Osteoblast (primary cell): ENCODE measurements around the gene ENOX2. TPM values are rescaled to one million over a fixed set of nuclear protein-coding genes. Genes with fewer than 3 reads are reported as not detected.

Source experiments
- DNase-seq: peaks from one replicate; pipeline ENCODE4 v3.0.0; 2011; ENCODE audit warnings: low spot score, mixed read lengths; ENCODE audit not compliant: insufficient read length; ENCODE audit errors: missing footprints
- H2AFZ ChIP-seq: 2 replicates; pipeline ENCODE4 v1.6.0; 2011; ENCODE audit warnings: mild to moderate bottlenecking, low read length
- H3K27ac ChIP-seq: 2 replicates; pipeline ENCODE4 v1.5.1; 2011; ENCODE audit warnings: mild to moderate bottlenecking, low read depth, low read length, moderate library complexity
- H3K27me3 ChIP-seq: 2 replicates; pipeline ENCODE4 v1.6.0; 2012; ENCODE audit warnings: mild to moderate bottlenecking, control low read depth, inconsistent platforms, low read length, moderate library complexity; ENCODE audit not compliant: insufficient read depth
- H3K36me3 ChIP-seq: 2 replicates; pipeline ENCODE4 v1.5.1; 2011; ENCODE audit warnings: mild to moderate bottlenecking, low read length, control low read depth, moderate library complexity; ENCODE audit not compliant: insufficient read depth
- H3K4me1 ChIP-seq: 2 replicates; pipeline ENCODE4 v1.5.1; 2011; ENCODE audit warnings: mild to moderate bottlenecking, low read length, control low read depth, moderate library complexity; ENCODE audit not compliant: insufficient read depth
- H3K4me2 ChIP-seq: 2 replicates; pipeline ENCODE4 v1.6.0; 2011; ENCODE audit warnings: mild to moderate bottlenecking, low read length; ENCODE audit not compliant: insufficient read depth
- H3K4me3 ChIP-seq: fragments of 200-600 bp; sonication (generic); 3 replicates; pipeline ENCODE4 v1.5.1; 2012; ENCODE audit warnings: mild to moderate bottlenecking, low read length, inconsistent platforms; ENCODE audit not compliant: insufficient read depth
- H3K79me2 ChIP-seq: 2 replicates; pipeline ENCODE4 v1.6.0; 2012; ENCODE audit warnings: mild to moderate bottlenecking, low read length, control low read depth, inconsistent platforms; ENCODE audit not compliant: insufficient read depth
- H3K9me3 ChIP-seq: 2 replicates; pipeline ENCODE4 v1.5.1; 2011; ENCODE audit warnings: low read depth, low read length, control low read depth
- H4K20me1 ChIP-seq: 2 replicates; pipeline ENCODE4 v1.6.0; 2012; ENCODE audit warnings: mild to moderate bottlenecking, low read length, control low read depth; ENCODE audit not compliant: insufficient read depth
- CTCF ChIP-seq: IDR thresholded peaks from 2 replicates; pipeline ENCODE4 v1.5.1; 2011; ENCODE audit warnings: mild to moderate bottlenecking, low read depth, low read length, moderate library complexity; ENCODE audit errors: extremely low read depth
- total RNA-seq: library from RNA; depleted of rRNA; stranded (reverse); fragments of >200 nt; gene quantifications from 2 replicates; pipeline ENCODE4 v1.2.3, GENCODE V29; 2012

ENOX2 gene
- total RNA-seq, 1 donor: 8.0 TPM

- peak; percentile 81 for DNase-seq
Measured at GRCh38 chrX:130916636-130917422, 13.8 kb upstream of the ENOX2 start.

GRCh38 chrX:130915302-130915701 is 12.3 kb upstream of the ENOX2 start:
- DNase-seq: no peak
- H3K4me3 ChIP-seq: no peak overlapping the region
- peaks cover 7% of the 10 kb centered on the region for H3K27me3 ChIP-seq
- H3K9me3 ChIP-seq: no peaks in the 10 kb centered on the region
- H3K4me1 ChIP-seq: no peaks in the 10 kb centered on the region
- peak; percentile 10 for TF ChIP-seq CTCF
- no peaks in the 10 kb centered on the region for H3K79me2 ChIP-seq
- no peak overlapping the region for H3K27ac ChIP-seq
- no peaks in the 10 kb centered on the region for H3K36me3 ChIP-seq
- no peak overlapping the region for H3K4me2 ChIP-seq
- H4K20me1 ChIP-seq: no peaks in the 10 kb centered on the region
- H2AFZ ChIP-seq: no peak overlapping the region

More at GRCh38 chrX:130916636-130917422, 13.8 kb upstream of the ENOX2 start:
- peaks cover 7% of the 10 kb centered on the region for H3K27me3 ChIP-seq
- no peaks in the 10 kb centered on the region for H3K9me3 ChIP-seq
- no peaks in the 10 kb centered on the region for H3K4me1 ChIP-seq
- H2AFZ ChIP-seq: no peak overlapping the region
- no peaks in the 10 kb centered on the region for H4K20me1 ChIP-seq
- no peak overlapping the region for H3K4me2 ChIP-seq
- no peaks in the 10 kb centered on the region for H3K36me3 ChIP-seq
- no peak overlapping the region for H3K27ac ChIP-seq
- no peaks in the 10 kb centered on the region for H3K79me2 ChIP-seq
- no peak overlapping the region for H3K4me3 ChIP-seq
- TF ChIP-seq CTCF: peak; percentile 71

- Histone ChIP-seq H3K27ac (no peak overlapping the region), H3K79me2 (no peaks in the 10 kb centered on the region)
Measured at GRCh38 chrX:130909469-130910136, 6.6 kb upstream of the ENOX2 start.

More at GRCh38 chrX:130909469-130910136, 6.6 kb upstream of the ENOX2 start:
- no peaks in the 10 kb centered on the region for H3K9me3 ChIP-seq
- H3K27me3 ChIP-seq: peaks cover 4% of the 10 kb centered on the region
- H3K4me2 ChIP-seq: no peak overlapping the region
- H4K20me1 ChIP-seq: no peaks in the 10 kb centered on the region
- no peaks in the 10 kb centered on the region for H3K36me3 ChIP-seq
- no peak overlapping the region for H2AFZ ChIP-seq
- no peaks in the 10 kb centered on the region for H3K4me1 ChIP-seq
- no peak for DNase-seq
- no peak overlapping the region for H3K4me3 ChIP-seq
- no peak for TF ChIP-seq CTCF
